Tibial nerve (tissue), 4 donors: Measurements from ENCODE around the gene NETO1.

Experiments
- CTCF ChIP-seq, 5 experiments: fragments of 200-600 bp in 3 of 5; fragments of 450-650 bp in 2 of 5; sonication (generic) in 3 of 5; IDR thresholded peaks; one replicate each; pipeline ENCODE4 v1.5.1; 2016 to 2019; ENCODE audit warnings: antibody characterized with exemption in 5 of 5, mild to moderate bottlenecking in 3 of 5, moderate library complexity in 2 of 5
- EP300 ChIP-seq, 2 donors: sonication (generic); formaldehyde crosslinking; IDR thresholded peaks; one replicate each; pipeline ENCODE4 v1.6.1; 2017; ENCODE audit warnings: antibody characterized with exemption in 2 of 2, mild to moderate bottlenecking in 1 of 2

GRCh38 chr18:72878561-72878960 lies 10.8 kb upstream of the NETO1 start:
- TF ChIP-seq CTCF (IDR thresholded peaks at IDR 0.05) = no peak
- no peak for TF ChIP-seq EP300 (IDR thresholded peaks at IDR 0.05)
